GM19452 (cell line): ENCODE results near the gene SLC22A31.

ENCODE experiments used
- ATAC-seq: cut with Tn5 transposase; IDR thresholded peaks from one replicate; pipeline ENCODE4 v1.9.1; 2021; ENCODE audit not compliant: unreplicated experiment

Gene SLC22A31

GRCh38 chr16:89152831-89153700 is 47.3 kb downstream of the SLC22A31 start:
- no peak for ATAC-seq

DNA sequence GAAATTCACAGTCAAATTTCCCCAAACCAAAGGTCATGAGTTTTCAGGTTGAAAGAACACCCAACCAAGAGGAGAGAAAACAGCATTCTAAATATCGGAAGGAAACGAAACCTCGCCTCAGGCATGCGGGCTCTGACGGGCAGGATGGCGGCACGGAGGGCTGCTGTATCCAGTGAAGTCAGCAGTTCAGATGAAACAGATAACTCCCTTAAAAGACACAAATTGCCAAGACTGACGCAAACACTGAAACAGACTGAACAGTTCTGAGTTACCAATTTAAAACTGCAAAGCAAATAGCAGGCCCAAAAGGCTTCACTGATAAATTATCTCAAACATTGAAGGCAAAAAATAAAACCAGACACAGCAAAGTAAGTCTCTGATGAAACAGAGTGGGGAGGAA is 49.4 kb downstream of the SLC22A31 start:
- ATAC-seq: no peak

GRCh38 chr16:89150090-89150835 is 50.1 kb downstream of the SLC22A31 start:
- no peak for ATAC-seq

GRCh38 chr16:89149386-89149785 is 51.0 kb downstream of the SLC22A31 start:
- ATAC-seq: no peak

GRCh38 chr16:89147085-89147817 is 53.1 kb downstream of the SLC22A31 start:
- no peak for ATAC-seq

DNA sequence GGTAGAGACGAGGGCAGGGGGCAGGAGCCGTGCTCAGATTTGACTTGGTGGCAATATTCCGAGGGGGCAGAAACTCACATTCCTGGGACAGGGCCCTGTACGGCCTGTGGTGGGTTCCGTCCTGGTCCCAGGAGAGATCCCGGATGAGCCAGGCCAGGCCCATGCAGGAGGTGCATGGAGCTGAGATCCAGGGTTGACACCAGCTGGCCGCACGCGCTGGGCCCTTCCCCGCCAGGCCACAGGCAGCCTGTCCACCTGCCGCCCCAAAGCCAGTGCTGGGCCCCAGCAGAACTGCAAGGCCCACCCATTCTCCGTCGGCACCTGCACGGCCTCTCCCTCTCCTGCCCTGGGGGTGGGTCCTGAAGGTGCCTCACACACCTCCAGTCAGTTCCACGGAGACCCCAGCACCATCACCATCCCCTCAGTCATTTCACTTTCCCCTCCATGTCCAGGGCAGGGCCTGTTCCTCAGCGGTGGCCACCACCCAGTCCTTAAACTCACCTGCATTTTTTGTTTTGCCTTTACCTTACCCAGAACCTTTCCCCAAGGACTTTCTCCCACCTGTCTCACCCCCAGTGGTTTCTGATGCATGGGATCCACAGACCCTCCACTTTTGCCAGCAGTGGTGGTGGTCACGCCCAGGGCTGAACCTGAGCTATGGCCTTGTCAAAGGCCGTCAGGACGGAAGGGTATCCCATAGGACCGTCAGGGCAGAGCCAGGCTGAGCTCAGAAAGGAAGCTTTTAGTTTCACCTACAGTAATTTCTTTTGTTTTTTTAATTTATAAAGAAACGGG is 53.9 kb downstream of the SLC22A31 start:
- ATAC-seq: no peak
